IPS DF 4.7 (cell line): Measurements from ENCODE around the gene RAB10.
"Not testable (repeated sequence)": the region's sequence is repeated elsewhere in the genome, so short reads cannot be mapped to it uniquely, and the experiment has no call there.

Experiments
- DNase-seq: peaks from one replicate; pipeline ENCODE4 v3.0.0-alpha.2; 2013; ENCODE audit warnings: low spot score; ENCODE audit errors: extremely low read depth

Gene RAB10

DNA sequence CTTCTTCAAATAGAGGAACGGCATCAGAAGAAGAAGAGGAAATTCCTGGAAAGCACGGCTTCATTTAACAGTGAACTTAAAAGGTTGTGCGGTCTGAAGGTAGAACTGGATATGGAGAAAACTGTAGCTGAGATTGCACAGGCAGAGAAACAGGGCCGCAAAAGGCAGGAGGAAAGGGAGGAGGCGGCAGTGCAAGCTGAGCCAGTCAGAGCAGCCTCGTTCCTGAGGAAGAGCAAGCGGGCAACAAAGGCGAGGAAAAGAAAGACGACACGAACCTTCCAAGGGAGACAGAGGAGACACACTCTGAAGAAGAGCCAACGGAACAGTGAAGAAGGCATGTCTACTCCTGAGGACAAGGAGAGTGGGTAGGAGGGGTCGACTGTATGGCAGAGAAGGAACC lies 116.4 kb downstream of the RAB10 start:
- no peak for DNase-seq

DNA sequence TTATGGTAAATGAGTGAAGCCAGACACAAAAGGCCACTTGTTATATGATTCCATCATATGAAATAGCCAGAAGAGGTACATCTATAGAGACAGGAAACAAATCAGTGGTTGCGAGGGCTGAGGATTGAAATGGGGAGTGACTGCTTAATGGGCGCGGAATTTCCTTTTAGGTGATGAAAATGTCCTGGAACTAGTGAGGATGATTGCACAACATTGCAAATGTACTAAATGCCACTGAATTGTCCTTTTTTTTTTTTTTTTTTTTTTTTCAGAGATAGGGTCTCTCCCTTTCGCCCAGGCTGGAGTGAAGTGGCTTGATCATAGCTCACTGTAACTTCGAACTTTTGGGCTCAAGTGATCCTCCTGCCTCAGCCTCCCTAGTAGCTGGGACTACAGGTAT lies 123.7 kb downstream of the RAB10 start:
- no peak for DNase-seq

DNA sequence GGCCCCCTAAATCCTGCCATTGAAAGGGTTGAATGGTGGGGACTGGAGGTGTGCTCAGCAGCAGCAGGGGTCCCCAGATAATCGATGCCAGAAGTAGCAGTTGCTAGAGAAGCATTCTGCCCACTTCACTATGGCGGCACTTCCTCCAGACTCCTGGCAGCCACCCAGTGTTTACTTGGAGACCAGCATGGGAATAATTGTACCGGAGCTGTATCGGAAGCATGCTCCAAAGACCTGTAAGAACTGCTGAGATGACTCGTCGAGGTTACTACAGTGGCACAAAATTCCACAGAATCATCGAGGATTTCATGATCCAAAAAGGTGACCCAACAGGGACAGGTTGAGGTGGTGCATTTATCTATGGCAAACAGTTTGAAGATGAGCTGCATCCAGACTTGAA lies 128.0 kb downstream of the RAB10 start:
- DNase-seq = no peak

DNA sequence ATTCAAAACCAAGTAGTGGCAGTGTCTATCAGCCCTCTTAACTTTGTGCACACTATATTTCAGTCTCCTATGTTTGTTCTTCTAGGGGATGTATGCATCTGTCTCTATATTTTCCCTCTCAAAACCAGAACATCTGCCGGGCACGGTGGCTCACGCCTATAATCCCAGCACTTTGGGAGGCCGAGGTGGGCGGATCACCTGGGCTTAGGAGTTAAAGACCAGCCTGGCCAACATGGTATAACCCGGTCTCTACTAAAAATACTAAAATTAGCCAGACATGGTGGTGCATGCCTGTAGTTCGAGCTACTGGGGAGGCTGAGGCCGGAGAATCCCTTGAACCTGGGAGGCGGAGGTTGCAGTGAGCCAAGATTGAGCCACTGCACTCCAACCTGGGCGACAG lies 129.1 kb downstream of the RAB10 start:
- no peak for DNase-seq

DNA sequence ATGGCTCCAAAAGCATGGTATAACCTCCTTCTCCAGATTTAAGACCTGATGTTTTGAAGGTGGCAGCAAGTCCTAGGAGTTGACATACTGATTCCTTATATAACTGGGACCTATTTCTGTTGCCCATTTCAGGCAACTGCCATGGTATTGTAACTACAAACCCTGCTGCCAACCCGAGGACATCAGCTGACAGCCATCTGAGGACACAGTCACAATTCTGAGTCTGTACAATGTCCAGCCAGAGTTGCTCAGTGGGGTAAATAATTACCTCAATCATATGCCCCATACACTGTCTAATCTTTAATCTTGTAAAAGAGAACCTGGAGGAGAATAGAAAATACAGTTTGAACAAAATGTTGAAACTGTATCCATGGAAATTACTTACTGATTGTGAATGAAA lies 130.3 kb downstream of the RAB10 start:
- no peak for DNase-seq

GRCh38 chr2:26164641-26165211 lies 130.8 kb downstream of the RAB10 start:
- DNase-seq = no peak

DNA sequence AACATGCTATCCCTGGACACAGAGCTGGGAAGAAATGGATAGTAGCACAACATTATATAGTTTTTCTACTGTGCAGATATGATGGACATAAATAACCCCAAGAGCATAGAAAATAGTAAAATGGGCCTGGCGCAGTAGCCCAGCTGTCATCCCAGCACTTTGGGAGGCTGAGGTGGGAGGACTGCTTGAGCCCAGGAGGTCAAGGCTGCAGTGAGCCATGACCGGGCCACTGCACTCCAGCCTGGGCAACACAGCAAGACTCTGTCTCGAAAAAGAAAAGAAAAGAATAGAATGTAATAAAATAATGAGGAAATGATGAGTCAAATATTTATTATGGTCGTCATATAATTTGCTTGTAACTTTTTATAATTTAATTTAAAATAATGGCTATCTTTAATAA lies 131.5 kb downstream of the RAB10 start:
- no peak for DNase-seq

GRCh38 chr2:26166541-26166940 lies 132.7 kb downstream of the RAB10 start:
- not testable (repeated sequence) for DNase-seq

GRCh38 chr2:26168785-26169184 lies 134.9 kb downstream of the RAB10 start:
- DNase-seq = no peak

DNA sequence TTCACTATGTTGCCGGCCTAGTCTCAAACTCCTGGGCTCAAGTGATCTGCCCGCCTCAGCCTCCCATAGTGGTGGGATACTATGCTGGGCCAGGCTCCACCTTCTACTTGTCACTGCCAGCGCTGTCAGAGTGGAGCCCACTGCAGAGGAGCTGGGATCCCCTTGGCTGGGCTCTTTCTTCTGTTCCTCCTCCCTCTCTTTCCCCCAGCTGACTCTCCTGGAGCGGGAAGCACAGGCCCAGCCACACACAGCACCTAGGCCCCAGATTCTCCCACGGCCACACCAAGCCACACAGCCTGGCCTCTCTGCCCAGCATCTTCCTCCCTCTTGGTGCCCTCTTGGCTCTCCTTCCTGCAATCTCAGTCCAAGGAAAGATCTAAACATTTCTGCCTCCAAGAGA lies 135.3 kb downstream of the RAB10 start:
- no peak for DNase-seq

GRCh38 chr2:26169681-26170414 lies 136.0 kb downstream of the RAB10 start:
- DNase-seq = no peak

DNA sequence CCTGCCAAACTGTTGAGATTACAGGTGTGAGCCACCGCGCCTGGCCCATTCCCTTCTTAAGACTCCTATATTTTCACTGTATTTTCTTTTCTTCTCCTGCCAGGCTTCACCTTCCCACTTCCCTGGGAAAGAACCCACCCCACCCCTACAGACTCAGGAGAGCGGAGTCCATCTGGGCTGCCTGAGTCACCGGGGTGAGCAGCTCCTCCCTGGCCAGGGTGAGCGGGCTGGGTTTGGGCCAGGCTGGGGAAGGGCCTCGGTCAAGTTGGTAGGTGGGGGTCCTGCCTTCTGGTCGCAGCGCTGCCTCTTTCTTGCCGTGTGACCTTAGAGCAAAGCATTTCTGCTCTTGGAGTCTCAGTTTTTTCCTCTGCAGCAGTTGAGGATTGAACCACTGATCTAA lies 136.9 kb downstream of the RAB10 start:
- DNase-seq = no peak

- DNase-seq = no peak
These were observed 138.4 kb downstream of the RAB10 start for GRCh38 chr2:26172189-26172870.

GRCh38 chr2:26172871-26173775 lies 139.2 kb downstream of the RAB10 start, which contains the start of gene GAREM2:
GAREM2 (plus strand) TSS chr2:26173088; CDS start chr2:26173221, 133 bp downstream.
- no peak for DNase-seq

DNA sequence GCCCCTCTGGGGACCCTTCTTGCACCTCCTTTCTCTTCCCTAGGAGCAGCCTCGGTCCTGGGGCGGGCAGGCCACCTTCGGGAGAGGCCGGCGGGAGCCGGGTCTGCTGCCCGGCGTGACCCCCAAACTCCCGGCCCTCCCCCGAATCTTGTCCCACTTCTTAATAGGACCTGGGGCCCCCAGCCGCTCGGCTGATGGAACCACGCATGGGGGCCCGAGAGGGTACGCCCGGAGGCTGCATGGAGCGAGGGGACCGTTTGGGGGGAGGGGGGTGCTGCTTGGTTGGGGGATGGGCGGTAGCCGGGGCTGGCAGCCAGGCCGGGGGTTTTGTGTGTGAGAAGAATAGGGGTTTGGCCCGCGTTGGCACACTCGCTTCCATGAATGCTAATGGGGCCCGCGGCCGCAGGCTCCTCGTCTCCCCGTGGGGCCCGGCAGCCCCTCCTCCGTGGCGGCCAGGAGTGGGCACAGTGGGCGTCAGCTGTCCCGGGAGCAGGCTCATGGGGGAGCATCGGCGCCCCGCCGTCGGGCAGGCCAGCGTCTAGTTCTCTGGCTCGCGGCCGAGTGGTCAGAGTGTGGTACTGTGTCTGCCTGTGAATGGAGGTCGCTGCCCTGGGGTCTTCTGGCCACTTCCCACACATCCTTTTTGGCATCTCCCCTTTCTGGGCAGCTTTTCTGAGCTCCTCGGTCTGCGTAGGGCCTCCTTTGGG lies 140.0 kb downstream of the RAB10 start:
- DNase-seq = no peak

DNA sequence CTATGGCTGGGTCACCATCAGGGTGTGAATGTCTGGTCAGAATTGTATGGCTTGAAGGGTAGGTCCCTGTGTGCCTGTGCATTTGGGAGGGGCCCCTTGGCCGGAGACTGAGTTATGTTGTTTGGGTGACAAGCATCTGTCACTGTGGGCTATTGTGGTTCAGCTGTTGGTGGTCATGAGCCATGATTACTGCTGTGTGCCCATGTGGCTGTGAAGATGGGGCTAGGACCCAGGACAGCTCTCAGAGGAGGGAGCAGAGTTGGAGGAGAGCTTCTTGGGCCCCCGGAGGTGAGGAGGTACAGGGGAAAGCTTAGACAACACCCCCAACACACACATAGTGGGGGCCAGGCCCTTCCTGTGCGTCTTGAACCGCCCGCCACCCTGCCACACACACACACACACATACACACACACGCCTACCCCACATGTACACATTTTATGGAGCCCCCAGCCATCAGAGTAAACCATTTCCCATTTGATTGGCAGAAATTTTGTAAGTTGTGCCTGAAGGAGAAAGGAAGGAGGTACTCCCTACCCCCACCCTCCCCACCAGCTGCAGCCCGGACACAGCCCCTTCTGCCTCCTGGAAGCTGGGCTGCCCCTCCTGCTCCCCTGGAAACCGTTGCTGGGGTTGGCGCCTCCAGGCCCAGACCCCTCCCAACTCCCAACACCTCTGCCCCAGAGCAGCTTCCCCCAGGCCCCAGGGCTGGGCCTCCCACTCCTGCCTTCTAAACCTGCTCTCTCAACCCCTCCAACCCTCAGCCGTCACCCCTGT lies 141.0 kb downstream of the RAB10 start:
- DNase-seq = no peak

DNA sequence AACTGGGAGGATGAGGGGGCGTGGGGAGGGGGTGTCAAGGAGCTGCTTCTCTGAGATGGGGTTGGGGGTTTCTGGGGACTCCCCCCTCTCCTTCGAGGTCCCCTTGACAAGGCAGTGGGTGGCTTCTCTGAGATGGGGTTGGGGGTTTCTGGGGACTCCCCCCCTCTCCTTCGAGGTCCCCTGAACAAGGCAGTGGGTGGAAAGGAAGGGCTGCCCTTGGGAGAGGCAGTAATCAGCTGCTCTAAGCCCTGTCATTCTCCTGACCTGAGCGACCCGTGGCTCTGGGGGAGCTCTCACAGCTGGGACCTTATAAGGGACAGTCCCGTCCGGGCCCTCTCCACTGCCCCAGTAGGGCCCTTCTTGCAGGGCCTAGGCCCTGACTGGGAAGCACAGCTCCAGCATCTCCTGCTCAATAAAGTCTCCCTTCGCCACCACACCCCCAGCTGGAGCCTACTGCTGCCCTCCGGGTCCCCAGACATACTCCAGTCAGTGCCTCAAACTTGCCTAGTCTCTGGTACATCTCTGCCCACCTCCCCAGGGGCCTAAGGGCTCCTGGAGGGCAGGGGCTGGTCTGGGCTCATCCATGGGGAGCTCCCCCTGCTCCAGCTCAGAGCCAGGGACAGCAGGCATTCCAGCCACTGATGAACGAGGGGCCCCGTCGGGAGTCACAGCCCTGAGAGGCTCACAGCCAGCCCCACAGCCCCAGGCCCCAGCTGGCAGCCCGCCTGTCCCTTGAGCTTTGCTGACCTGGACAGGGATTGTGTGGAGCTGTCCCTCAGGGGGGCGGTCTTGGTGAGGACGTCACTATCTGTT lies 141.8 kb downstream of the RAB10 start:
- DNase-seq = no peak

DNA sequence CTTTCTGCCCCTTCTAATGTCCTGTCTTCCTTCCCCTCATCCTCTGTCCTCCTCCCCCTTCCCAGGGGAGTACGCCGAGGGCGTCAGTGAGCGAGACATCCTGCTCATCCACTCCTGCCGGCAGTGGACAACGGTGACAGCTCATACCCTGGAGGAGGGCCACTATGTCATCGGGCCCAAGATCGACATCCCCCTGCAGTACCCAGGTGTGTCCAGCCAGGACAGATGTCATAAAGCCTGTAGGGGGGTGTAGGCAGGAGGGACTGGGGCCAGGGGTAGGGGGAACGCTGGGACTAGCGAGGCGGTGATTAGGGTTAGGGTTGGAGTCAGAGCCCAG lies 142.4 kb downstream of the RAB10 start:
- DNase-seq = no peak

DNA sequence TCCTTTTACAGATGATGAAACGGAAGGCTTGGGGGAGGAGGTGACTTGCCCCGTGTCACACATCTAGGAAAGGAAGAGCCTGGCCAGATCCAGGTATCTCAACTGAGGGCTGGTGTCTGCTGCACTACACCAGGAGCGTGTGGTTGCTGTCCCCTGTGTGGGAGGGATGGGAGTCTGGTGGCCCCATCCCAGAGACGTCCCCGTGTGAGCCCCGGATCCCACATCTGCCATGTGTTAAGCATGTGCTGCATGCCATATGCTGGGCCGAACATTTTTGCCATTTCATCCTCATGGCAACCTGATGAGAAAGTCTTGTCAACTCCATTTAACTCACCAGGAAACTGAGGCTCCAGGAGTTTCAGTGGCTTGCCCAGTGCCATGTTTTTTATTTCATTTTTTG lies 143.2 kb downstream of the RAB10 start:
- no peak for DNase-seq

GRCh38 chr2:26178246-26178645 lies 144.4 kb downstream of the RAB10 start:
- no peak for DNase-seq
